CMK (cell line): ENCODE measurements around the gene HCN1.
"Not testable (repeated sequence)": the region's sequence is repeated elsewhere in the genome, so short reads cannot be mapped to it uniquely, and the experiment has no call there.

Experiments used
- DNase-seq: peaks from one replicate; pipeline ENCODE4 v3.0.0-alpha.2; 2010; ENCODE audit warnings: low read depth

HCN1 gene

DNA sequence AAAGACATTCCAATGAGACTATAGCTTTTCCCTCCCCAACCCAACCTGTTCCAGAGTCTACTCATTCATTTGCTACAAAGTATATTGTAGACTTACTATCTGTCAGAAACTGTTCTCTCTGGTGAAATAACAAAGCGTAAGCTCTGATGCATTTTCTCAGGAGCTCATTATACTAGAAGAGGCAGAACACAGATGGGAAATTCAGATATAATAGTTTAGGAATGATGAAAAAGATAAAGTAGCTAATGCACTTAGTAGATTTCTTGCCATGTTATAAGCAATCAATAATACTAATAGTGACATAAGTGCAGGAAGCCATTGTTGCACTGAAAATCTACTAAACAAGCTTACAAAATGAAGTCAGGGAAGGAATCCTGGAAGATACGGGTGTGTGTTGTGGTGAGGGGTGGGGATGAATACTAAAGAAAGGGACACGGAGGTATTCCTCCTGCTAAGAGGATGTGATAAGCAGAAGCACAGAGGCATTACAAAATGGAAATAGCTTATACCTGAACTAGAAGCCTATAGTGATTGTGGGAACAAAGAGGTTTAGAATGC, 78.2 kb downstream of the HCN1 start:
- DNase-seq = no peak

- DNase-seq = no peak
Measured at GRCh38 chr5:45609661-45610060, 86.5 kb downstream of the HCN1 start.

DNA sequence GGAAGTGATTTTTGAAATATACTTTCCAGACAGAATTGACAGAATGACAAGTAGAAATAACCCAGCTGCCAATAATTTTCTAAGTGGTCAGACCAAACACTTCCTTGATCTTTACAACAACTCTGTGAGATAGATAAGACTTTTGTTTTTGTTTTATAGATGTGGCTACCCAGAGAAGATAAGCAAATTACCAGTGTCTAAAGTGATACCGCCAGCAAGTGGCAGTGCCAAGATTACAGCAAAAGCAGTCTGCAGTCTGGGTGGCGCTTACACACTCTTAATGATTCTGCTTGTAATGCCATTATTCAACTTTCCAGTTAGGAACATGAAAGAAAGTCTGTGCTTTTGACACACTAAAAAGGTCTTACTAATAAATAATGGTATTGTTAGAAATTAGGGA, 92.1 kb downstream of the HCN1 start:
- peak; percentile 62 for DNase-seq

DNA sequence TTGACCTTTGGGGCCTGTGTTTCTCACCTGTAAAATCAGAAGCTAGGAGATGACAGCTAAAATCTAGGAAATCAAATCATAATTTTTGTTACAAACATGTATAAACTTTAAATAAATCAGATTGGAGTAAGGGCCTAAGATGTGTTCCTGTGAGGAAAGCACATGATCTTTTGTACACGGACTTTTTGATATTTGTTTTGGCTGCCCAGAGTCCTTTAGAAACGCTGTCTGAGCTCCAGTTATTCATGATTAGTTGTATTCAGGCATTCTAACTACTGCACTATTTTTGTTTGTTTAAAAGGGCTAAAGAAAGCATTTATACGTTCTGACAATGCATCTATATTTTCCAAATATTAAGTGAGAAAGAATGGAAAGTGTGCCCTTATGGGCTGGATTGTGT, 94.8 kb downstream of the HCN1 start:
- no peak for DNase-seq

DNA sequence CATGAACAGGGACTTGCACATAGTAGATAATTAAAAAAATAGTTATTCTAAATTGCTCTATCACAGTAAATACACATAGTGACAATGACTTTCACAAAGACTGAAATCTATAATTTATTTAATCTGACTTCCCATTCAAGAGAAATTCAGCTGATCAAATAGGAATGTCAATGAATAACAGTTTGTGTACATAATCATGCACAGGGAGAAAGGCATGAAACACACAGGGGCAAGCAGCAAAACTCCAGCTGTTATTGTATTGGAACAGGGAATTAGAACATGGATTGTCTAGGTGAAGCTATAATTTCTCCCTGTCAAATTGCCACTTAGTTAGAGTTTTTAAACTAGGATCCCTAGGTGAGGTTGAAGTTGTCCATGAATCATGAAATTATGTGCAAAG, 99.9 kb downstream of the HCN1 start:
- no peak for DNase-seq

GRCh38 chr5:45586001-45586400, 110.2 kb downstream of the HCN1 start:
- DNase-seq = not testable (repeated sequence)

- no peak for DNase-seq
Measured at GRCh38 chr5:45578270-45578669, 117.9 kb downstream of the HCN1 start.

- no peak for DNase-seq
Measured at GRCh38 chr5:45568813-45569212, 127.4 kb downstream of the HCN1 start.

- no peak for DNase-seq
Measured at GRCh38 chr5:45542421-45542820, 153.8 kb downstream of the HCN1 start.

GRCh38 chr5:45533663-45534062, 162.5 kb downstream of the HCN1 start:
- DNase-seq = no peak

DNA sequence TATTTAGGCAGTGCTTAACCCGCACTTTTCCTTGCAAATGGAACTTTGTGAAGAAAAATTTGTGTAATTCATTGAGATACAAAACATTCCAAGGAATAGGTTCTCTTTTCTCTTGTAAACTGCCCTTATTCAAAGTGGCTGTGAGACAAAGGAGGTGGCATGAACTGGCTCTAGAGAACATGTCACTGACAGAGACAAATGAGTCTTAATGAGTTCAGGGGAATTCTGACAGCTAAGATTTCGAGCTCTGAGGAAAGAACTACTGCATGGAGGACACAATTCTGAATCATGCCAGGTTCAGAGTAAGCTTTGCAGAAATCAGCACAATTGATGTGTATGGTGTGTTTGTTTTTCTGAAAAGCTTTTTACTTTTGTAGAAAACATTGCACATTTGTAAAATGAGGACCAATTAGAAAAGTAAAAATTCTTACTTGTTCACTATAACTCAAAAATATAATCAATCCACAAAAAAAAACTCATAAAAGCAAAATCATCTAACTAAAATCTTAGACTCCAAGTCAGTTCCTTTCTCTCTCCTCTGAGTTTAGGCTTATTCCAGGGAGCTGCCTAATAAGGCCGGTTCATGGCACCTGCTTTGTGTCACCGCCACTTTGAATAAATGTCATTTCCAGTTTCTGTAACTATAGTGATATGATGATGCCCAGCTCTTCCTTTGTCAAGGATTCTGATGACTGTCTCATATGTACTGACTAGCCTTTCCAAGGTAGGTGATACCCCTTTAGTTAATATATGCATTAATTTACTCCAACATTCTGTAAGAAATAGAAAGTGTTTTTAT, 163.2 kb downstream of the HCN1 start:
- no peak for DNase-seq

GRCh38 chr5:45521067-45521466, 175.1 kb downstream of the HCN1 start:
- no peak for DNase-seq

DNA sequence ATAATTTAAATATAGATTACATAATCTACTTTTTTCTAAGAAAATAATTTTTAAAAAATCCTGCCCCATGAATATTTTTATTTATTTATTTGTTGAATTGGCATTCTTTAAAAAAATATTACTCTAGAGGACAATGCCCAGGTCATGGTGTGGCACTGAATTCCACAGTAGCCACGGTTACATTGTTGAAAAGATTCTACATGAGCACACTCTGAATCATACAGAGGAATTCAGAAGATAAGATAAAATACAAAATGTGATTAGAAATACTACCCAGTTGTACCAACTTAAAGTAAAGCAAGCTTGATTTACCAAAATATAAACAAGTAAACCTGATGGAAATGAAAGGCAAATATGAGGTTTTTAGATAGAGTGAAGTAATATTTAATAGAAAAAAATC, 183.7 kb downstream of the HCN1 start:
- DNase-seq = no peak

DNA sequence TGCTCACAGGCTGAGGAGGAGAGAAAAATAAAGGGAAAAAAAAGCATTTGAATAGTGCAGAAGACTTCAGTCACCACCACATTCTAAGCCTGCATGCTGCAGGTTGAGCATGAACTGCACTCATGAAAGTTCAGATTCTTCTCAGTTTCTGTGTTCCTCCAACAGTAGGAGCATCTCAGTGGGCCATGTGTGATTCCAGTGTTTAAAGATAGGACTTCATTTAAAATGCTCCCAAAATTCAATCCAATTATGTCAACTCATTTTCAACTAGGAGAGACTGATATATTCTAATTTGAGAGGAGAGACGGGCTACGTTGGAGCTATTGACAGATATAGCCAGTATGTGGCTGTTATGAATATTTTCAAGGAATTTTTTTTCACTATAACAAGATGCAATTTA, 186.8 kb downstream of the HCN1 start:
- no peak for DNase-seq

DNA sequence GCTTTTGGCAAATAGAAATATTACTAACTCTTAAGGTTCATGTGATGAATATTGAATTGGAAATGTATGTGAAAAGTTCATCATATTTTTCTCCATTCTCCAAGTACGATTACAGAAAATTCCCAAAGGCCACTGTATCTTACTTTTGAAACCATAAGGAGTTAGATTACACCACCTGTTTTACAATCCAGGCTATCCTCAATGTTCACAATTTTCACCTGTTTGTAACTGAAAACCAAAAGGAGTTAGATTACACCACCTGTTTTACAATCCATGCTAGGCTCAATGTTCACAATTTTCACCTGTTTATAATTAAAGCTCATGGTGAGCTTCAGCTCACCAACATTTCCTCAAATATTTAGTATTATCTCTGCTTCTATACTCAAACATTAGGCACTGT, 188.0 kb downstream of the HCN1 start:
- DNase-seq = no peak

DNA sequence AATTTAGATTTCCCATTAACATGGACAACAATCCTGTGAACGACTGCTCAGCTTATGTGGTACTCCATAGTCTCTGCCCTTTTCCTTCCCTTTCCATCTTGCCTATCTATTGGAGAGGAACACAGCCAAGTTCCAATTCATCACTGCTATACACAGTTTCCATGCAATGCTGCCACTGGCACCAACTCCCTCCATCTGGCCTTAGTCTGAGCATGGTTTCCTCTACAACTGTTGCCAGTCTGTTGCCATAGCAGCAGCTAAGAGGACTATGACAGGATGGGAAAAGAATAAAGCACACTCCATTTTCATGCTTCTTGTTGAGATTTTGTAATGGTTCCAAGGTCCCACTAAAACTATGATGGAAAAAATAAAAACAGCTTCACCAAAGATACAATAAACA, 189.0 kb downstream of the HCN1 start:
- no peak for DNase-seq

DNA sequence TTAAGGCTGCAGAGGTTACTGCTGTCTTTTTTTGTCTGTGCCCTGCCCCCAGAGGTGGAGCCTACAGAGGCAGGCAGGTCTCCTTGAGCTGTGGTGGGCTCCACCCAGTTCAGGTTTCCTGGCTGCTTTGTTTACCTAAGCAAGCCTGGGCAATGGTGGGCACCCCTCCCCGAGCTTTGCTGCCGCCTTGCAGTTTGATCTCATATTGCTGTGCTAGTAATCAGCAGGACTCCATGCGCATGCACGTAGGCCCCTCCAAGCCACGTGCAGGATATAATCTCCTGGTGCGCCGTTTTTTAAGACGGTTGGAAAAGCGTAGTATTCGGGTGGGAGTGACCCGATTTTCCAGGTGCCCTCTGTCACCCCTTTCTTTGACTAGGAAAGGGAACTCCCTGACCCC, 197.2 kb downstream of the HCN1 start:
- DNase-seq = not testable (repeated sequence)

- DNase-seq = no peak
Measured at GRCh38 chr5:45491368-45491767, 204.8 kb downstream of the HCN1 start.

GRCh38 chr5:45484781-45485180, 211.4 kb downstream of the HCN1 start:
- DNase-seq = no peak

DNA sequence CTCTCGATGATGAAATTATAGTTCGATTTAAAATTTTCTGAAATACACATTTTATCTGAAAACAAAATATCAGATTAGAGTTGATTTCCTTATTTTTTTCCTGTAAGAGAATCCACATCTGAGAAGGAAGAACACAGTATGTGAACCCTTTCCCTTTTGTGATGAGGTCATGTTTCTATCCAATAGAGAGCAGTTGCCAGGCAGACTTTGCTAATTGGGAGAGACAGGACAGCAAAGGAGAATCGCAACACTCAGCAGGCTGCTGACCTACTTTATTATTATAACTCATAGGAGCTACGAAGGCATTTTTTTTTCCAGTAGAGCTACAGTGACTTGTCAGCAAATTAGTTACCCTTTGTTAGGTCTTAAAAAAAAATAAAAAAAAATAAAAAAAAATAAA, 242.1 kb downstream of the HCN1 start:
- peak; percentile 32 for DNase-seq

DNA sequence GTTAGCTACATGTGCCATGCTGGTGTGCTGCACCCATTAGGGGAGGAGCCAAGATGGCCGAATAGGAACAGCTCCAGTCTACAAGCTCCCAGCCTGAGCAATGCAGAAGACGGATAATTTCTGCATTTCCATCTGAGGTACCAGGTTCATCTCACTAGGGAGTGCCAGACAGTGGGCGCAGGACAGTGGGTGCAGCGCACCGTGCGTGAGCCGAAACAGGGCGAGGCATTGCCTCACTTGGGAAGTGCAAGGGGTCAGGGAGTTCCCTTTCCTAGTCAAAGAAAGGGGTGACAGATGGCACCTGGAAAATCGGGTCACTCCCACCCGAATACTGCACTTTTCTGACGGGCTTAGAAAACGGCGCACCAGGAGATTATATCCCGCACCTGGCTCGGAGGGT, 251.3 kb downstream of the HCN1 start:
- not testable (repeated sequence) for DNase-seq

DNA sequence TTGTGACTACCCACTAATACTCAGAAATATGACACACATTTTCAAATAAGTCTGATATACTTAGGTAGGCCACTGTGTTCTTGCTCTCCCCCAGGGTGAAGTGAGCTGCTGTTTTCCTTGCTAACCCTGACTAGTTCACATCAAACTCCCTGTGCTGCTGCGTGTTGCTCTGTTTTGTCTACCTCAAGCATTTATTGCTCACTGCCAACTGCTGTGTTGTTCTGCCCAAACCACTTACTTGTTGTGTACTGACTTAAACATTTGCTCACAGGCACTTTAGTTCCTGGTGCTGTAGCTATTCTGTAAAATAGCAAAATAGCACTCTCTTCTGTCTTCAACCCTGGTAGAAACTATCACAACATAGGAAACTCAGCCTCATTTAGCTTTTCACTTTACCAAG, 255.7 kb downstream of the HCN1 start:
- no peak for DNase-seq

DNA sequence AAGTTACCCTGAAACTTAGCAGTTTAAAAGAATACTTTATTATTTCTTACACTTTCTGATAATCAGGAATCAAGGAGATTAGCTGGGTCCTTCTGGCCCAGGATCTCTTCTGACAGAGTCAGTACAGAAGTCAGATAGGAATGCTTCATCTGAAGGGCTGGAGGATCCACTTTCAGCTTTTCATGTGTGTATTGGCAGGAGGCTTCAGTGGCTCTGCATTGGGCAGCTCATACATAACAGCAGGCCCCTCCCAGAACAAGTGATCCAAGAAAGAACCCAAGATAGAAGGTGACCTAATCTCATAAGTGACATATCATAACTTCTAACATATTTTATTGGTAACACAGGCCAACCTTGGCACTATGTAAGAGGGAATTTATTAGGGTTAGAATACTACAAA, 258.4 kb downstream of the HCN1 start:
- DNase-seq = no peak
